Neuronal stem cell (in vitro differentiated cells): ENCODE results near the gene SEMA3F.
A peak's percentile ranks its signal among the peaks of the same experiment; 100 is the strongest.

ENCODE experiments used
- DNase-seq: peaks from one replicate; pipeline ENCODE4 v3.0.0-alpha.2; 2013; ENCODE audit warnings: low spot score
- H2AFZ ChIP-seq: one replicate; pipeline ENCODE4 v1.6.1; 2013; ENCODE audit warnings: mild to moderate bottlenecking, low read length, inconsistent platforms
- H2AK5ac ChIP-seq: 2 replicates; pipeline ENCODE4 v1.6.1; 2013; ENCODE audit warnings: low read depth, mild to moderate bottlenecking, inconsistent platforms, low read length, moderate library complexity, mixed read lengths
- H2BK120ac ChIP-seq: 2 replicates; pipeline ENCODE4 v1.6.1; 2013; ENCODE audit warnings: low read depth, mild to moderate bottlenecking, inconsistent platforms, low read length, moderate library complexity, mixed read lengths
- H2BK12ac ChIP-seq: one replicate; pipeline ENCODE4 v1.6.1; 2013; ENCODE audit warnings: low read length, inconsistent platforms
- H2BK15ac ChIP-seq: 2 replicates; pipeline ENCODE4 v1.6.1; 2013; ENCODE audit warnings: mild to moderate bottlenecking, low read length, inconsistent platforms, mixed read lengths
- H2BK5ac ChIP-seq: one replicate; pipeline ENCODE4 v1.6.1; 2013; ENCODE audit warnings: inconsistent platforms, mild to moderate bottlenecking, low read length, moderate library complexity
- H3K14ac ChIP-seq: one replicate; pipeline ENCODE4 v1.6.1; 2013; ENCODE audit warnings: low read length, inconsistent platforms
- H3K18ac ChIP-seq: 2 replicates; pipeline ENCODE4 v1.6.1; 2013; ENCODE audit warnings: low read length, inconsistent platforms
- H3K23ac ChIP-seq: 2 replicates; pipeline ENCODE4 v1.6.1; 2013; ENCODE audit warnings: low read depth, mild to moderate bottlenecking, mixed read lengths, low read length, inconsistent platforms; ENCODE audit not compliant: poor library complexity
- H3K27ac ChIP-seq: replicated peaks from 3 replicates; pipeline ENCODE4 v1.5.1; 2013; ENCODE audit warnings: low read length, inconsistent platforms
- H3K27me3 ChIP-seq, 3 experiments: 2 replicates each; pipeline ENCODE4 v1.6.1; 2013; ENCODE audit warnings: low read length in 3 of 3, mild to moderate bottlenecking in 2 of 3, inconsistent platforms in 1 of 3, low read depth in 1 of 3, mixed read lengths in 1 of 3, moderate library complexity in 1 of 3; ENCODE audit not compliant: control insufficient read depth in 3 of 3, insufficient read depth in 3 of 3
- H3K36me3 ChIP-seq, 2 donors: replicated peaks in 1 of 2; 2 replicates each; pipeline ENCODE4 v1.6.1; 2013; ENCODE audit warnings: low read length in 2 of 2; ENCODE audit not compliant: control insufficient read depth in 2 of 2, insufficient read depth in 2 of 2
- H3K4ac ChIP-seq: 2 replicates; pipeline ENCODE4 v1.6.1; 2013; ENCODE audit warnings: inconsistent platforms, mild to moderate bottlenecking, low read length, moderate library complexity
- H3K4me1 ChIP-seq, 2 donors: 1 replicate in 1 of 2; 2 replicates in 1 of 2; pipeline ENCODE4 v1.6.1; 2013; ENCODE audit warnings: low read length in 2 of 2, low read depth in 1 of 2; ENCODE audit not compliant: control insufficient read depth in 2 of 2, insufficient read depth in 1 of 2
- H3K4me2 ChIP-seq: one replicate; pipeline ENCODE4 v1.6.1; 2013; ENCODE audit warnings: mild to moderate bottlenecking, low read length, inconsistent platforms; ENCODE audit not compliant: insufficient read depth, poor library complexity, severe bottlenecking
- H3K4me3 ChIP-seq, 2 donors: 2 replicates each; pipeline ENCODE4 v1.5.1; 2013; ENCODE audit warnings: low read length in 2 of 2, mild to moderate bottlenecking in 2 of 2, inconsistent platforms in 1 of 2, moderate library complexity in 1 of 2
- H3K79me1 ChIP-seq: one replicate; pipeline ENCODE4 v1.6.1; 2013; ENCODE audit warnings: low read depth, mild to moderate bottlenecking, inconsistent platforms, low read length, moderate library complexity
- H3K9ac ChIP-seq: one replicate; pipeline ENCODE4 v1.6.1; 2013; ENCODE audit warnings: mild to moderate bottlenecking, low read depth, low read length, inconsistent platforms; ENCODE audit not compliant: poor library complexity
- H3K9me3 ChIP-seq, 2 donors: replicated peaks in 1 of 2; 2 replicates each; pipeline versions ENCODE3 to v1.6.1; 2013; ENCODE audit warnings: low read length in 2 of 2, mild to moderate bottlenecking in 2 of 2, inconsistent platforms in 1 of 2, low read depth in 1 of 2, mixed read lengths in 1 of 2, moderate library complexity in 1 of 2; ENCODE audit not compliant: control insufficient read depth in 2 of 2, insufficient read depth in 1 of 2
- H4K8ac ChIP-seq: one replicate; pipeline ENCODE4 v1.6.1; 2013; ENCODE audit warnings: low read depth, mild to moderate bottlenecking, inconsistent platforms, low read length, moderate library complexity
- H4K91ac ChIP-seq: one replicate; pipeline ENCODE4 v1.6.1; 2013; ENCODE audit warnings: low read length, low read depth, mild to moderate bottlenecking, inconsistent platforms; ENCODE audit not compliant: poor library complexity
- WGBS, 2 donors: extraction: QIAGEN DNeasy Blood & Tissue Kit; methylation state at CpG; one replicate each; pipeline ENCODE4 v1.1.7; 2013; ENCODE audit warnings: missing lambda C conversion rate in 2 of 2, mixed read lengths in 1 of 2; ENCODE audit not compliant: insufficient read length in 2 of 2, insufficient replicate concordance in 1 of 2; ENCODE audit errors: extremely low coverage in 2 of 2; 5-methylcytosine and 5-hydroxymethylcytosine counted together

SEMA3F gene

DNA sequence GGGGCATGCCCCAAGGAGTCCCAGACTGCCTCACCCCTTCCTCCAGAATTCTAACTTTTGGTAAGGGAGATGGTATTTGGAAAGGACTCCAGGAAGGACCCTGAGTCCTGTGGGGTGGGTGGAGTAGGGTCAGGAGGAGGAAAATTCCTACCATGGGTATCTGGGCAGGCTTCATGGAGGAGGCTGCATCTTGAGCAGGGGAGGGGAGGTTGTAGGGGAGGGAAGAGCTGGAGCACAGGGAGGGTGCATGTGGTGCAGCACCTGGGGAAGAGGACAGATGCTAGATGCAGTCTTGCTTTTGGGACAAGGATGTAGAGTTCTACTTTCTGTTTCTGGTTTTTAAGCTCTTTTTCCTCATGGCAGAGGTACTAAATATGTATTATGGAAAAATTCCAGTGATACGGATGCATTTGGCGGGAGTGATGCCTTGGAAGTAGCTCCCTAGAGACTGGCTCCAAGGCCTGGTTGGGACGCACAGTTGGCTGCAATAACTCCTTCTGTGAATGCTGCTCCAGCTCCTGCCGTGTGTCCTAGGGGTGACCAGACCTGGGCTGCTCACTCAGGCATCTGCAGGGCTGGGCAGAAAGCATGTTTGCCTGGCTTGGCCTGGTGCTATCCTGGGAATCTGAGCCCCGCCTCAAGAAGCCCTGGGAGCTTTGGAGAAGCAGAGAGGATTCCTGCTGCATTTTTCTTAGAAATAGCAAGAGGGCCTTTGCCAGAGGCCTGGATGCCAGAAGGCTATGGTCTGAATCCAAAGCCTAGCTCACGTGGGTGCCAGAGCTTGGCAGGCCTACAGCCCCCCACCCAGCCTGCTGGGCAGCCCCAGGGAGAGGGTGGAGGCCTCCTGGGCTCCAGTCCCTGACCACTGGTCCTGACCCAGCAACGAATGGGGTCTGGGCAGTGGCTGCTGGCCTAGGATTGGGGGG, 10.1 kb downstream of the SEMA3F start:
- peaks cover 37 to 55% of the 10 kb centered on the region in 2 donors for H3K4me1 ChIP-seq
- no peak overlapping the region for H3K4me3 ChIP-seq
- H2BK5ac ChIP-seq = peak overlapping the region; percentile 92
- H3K36me3 ChIP-seq = peaks cover 0 to 37% of the 10 kb centered on the region in 2 donors
- peak overlapping the region; percentile 73 for H4K91ac ChIP-seq
- peak overlapping the region; percentile 60 for H2BK12ac ChIP-seq
- no peak for DNase-seq
- H2AFZ ChIP-seq = peak overlapping the region; percentile 60
- peaks cover 19% of the 10 kb centered on the region for H3K79me1 ChIP-seq
- peak overlapping the region; percentile 91 for H2AK5ac ChIP-seq
- H3K4ac ChIP-seq = peak overlapping the region; percentile 71
- no peaks in the 10 kb centered on the region for H3K9me3 ChIP-seq
- H3K14ac ChIP-seq = peak overlapping the region; percentile 17
- WGBS, 2 donors = no CpG with 5 or more reads among the region's 7 CpGs
- peak overlapping the region; percentile 89 for H3K27ac ChIP-seq
- H3K18ac ChIP-seq = peak overlapping the region; percentile 95
- H3K9ac ChIP-seq = peak overlapping the region; percentile 34
- H2BK15ac ChIP-seq = peak overlapping the region; percentile 83
- peak overlapping the region; percentile 56 for H2BK120ac ChIP-seq
- peak overlapping the region; percentile 34 for H3K23ac ChIP-seq
- peak overlapping the region; percentile 59 for H4K8ac ChIP-seq
- H3K4me2 ChIP-seq = no peak overlapping the region
- H3K27me3 ChIP-seq = peaks cover 0 to 38% (median 0%) of the 10 kb centered on the region in 3 experiments

DNA sequence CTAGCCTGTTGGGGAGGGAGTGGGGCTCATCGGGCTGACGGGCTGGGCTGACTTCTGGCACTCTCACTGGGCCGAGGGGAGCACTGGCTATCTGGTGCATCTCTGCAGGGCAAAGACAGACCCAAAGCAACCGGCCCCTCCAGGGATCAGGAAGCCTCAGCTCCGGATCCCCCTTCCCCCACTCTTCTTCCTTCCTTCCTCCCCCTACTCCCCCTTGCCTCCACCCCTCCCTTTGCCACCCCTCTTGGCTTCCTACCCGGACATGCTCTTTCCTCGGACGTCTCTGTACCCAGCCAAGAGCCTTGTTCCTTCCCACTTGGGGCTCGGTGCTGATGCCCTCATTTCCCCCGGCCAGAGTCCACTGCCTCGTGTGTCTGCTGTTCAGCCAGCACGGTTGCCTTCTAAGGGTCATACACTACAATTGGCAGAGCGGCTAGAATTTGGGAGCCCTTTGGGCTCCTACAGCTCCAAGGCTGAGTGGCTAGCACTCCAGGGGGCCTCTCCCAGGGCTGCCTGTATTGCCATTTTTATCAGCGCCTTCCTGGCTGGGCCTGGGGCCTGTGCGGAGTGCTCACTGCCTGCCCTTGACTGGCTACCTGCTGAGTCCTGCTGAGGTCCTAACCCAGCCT, 10.9 kb downstream of the SEMA3F start:
- DNase-seq = no peak
- H3K27me3 ChIP-seq = peaks cover 0 to 32% (median 0%) of the 10 kb centered on the region in 3 experiments
- no peaks in the 10 kb centered on the region for H3K9me3 ChIP-seq
- peaks cover 42 to 62% of the 10 kb centered on the region in 2 donors for H3K4me1 ChIP-seq
- H3K4me3 ChIP-seq = no peak overlapping the region
- H3K4me2 ChIP-seq = no peak overlapping the region
- H2BK12ac ChIP-seq = peak overlapping the region; percentile 60
- H4K91ac ChIP-seq = peak overlapping the region; percentile 91
- peak overlapping the region; percentile 59 for H4K8ac ChIP-seq
- H3K36me3 ChIP-seq = peaks cover 0 to 34% of the 10 kb centered on the region in 2 donors
- H3K4ac ChIP-seq = peak overlapping the region; percentile 71
- peak overlapping the region; percentile 92 for H2BK5ac ChIP-seq
- peak overlapping the region; percentile 17 for H3K14ac ChIP-seq
- H3K9ac ChIP-seq = peak overlapping the region; percentile 75
- peaks cover 21% of the 10 kb centered on the region for H3K79me1 ChIP-seq
- H2BK120ac ChIP-seq = peak overlapping the region; percentile 56
- H2AK5ac ChIP-seq = peak overlapping the region; percentile 91
- H2BK15ac ChIP-seq = peak overlapping the region; percentile 83
- WGBS, 2 donors = no CpG with 5 or more reads among the region's 15 CpGs
- peak overlapping the region; percentile 34 for H3K23ac ChIP-seq
- peak overlapping the region; percentile 89 for H3K27ac ChIP-seq
- peak overlapping the region; percentile 60 for H2AFZ ChIP-seq
- peak overlapping the region; percentile 95 for H3K18ac ChIP-seq

DNA sequence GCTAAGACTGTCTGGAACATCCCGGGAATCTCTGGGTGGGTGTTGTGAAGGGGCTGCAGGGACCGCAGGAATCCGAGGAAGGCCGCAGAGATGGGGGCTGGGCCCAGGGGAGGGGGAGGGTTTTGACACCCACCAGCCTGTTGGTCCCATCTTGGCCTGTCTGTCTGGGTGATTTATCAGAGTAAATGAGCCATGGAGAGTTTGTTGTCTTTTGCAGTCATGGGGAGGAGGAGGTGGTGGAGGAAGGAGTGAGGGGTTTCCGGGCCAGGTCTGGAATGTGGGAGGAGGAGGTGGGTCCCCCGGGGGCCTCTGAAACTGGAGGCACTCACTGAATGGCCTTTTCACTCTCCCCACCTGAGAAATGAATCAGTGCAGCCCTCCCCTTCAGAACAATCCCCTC, 11.5 kb downstream of the SEMA3F start:
- H3K36me3 ChIP-seq = peaks cover 0 to 28% of the 10 kb centered on the region in 2 donors
- peaks cover 0 to 26% (median 0%) of the 10 kb centered on the region in 3 experiments for H3K27me3 ChIP-seq
- H3K79me1 ChIP-seq = peaks cover 25% of the 10 kb centered on the region
- no peak overlapping the region for H2BK15ac ChIP-seq
- H3K9me3 ChIP-seq = no peaks in the 10 kb centered on the region
- no CpG with 5 or more reads among the region's 6 CpGs for WGBS, 2 donors
- H4K8ac ChIP-seq = no peak overlapping the region
- H2AK5ac ChIP-seq = peak overlapping the region; percentile 91
- H3K23ac ChIP-seq = no peak overlapping the region
- H3K4me2 ChIP-seq = peak overlapping the region; percentile 38
- peak overlapping the region; percentile 95 for H2BK5ac ChIP-seq
- peak overlapping the region; percentile 91 for H3K18ac ChIP-seq
- peak overlapping the region; percentile 91 for H4K91ac ChIP-seq
- no peak for DNase-seq
- H3K4me3 ChIP-seq = no peak overlapping the region
- H3K9ac ChIP-seq = peak overlapping the region; percentile 75
- H2BK120ac ChIP-seq = peak overlapping the region; percentile 56
- peak overlapping the region; percentile 31 for H2AFZ ChIP-seq
- H3K4me1 ChIP-seq = peaks cover 43 to 64% of the 10 kb centered on the region in 2 donors
- peak overlapping the region; percentile 79 for H2BK12ac ChIP-seq
- H3K27ac ChIP-seq = peak overlapping the region; percentile 89
- H3K14ac ChIP-seq = no peak overlapping the region
- H3K4ac ChIP-seq = no peak overlapping the region
